NCI-H345 treated with DMSO at 0.1 percent for 48 hours (cell line): ENCODE measurements around the gene LBX2.

Source experiments
- DNase-seq: peaks from one replicate; lab custom pipeline; 2025; ENCODE audit not compliant: unreplicated experiment; lab: John Stamatoyannopoulos, UW

Gene LBX2

GRCh38 chr2:74505448-74506246 is 6.2 kb upstream of the LBX2 start:
- no peak for DNase-seq

- DNase-seq = no peak
These were observed 5.2 kb upstream of the LBX2 start for GRCh38 chr2:74504591-74504990.

GRCh38 chr2:74503506-74504475 is 4.4 kb upstream of the LBX2 start:
- DNase-seq = no peak

GRCh38 chr2:74502720-74503505 is 3.5 kb upstream of the LBX2 start:
- no peak for DNase-seq

DNA sequence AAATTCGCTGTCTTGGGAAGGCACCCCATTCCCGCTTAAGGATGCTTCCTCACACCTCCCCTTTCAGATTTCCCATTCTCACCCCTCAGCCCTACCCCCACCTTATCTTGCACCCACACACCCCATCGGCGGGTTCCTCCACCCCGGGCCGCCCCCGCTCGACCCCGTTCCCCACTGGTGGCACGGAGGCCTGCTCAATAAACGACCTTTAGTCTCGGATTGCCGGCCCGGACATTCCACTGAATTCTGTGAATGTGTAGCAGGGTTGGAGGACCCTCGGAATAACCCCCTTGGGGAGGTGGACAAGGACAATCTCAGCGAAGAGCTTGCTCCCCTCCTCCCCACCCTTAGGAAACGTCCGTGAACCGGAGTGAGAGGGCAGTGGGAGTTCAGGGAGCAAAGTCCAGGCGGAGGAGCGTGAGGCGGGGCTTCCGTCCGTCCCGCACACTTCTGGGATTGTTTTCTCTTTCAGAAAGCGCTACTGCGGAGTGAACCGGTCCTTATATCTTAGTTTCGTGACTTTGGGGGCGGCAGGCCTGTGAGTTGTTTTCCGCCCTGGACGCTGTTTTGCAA is 2.8 kb upstream of the LBX2 start:
- DNase-seq = no peak

DNA sequence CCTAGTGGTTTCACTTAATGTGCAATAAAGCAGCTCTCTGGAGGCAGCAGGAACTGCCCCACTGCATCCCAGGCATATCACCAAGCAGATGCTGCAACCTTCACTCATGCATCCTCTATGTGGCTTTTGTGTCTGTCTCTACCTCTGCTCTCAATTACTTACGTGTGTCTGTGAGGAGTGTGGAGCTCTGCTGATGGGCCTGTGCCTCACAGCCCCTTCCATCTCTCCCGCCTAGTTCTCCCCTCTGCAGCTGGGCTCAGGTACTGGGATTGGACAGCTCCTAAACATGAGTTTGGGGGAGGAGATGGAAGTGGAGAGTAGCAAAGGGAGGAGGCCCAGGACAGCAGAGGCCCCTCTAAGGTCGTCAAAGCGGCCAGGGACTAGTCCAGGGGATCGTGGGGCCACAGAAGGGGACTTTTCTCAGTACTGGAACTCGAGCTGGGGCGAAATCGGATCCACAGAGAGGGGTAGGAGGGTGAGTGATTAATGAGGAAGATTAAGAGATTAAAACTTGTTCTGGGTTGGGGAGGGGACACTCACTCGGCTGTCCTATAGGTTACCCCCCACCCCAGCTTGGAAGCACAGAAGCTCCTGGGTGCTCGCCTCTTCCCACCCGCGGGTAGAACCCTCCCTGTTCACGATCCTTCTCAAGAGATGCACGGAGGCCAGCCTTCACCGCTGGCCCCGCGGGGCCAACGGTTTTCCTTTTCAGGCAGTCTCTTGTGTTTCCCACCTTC is 2.1 kb upstream of the LBX2 start:
- DNase-seq = no peak

- DNase-seq = no peak
These were observed 1.2 kb upstream of the LBX2 start for GRCh38 chr2:74500578-74500946.

GRCh38 chr2:74499940-74500577 is 656 bp upstream of the LBX2 start:
- DNase-seq = no peak

DNA sequence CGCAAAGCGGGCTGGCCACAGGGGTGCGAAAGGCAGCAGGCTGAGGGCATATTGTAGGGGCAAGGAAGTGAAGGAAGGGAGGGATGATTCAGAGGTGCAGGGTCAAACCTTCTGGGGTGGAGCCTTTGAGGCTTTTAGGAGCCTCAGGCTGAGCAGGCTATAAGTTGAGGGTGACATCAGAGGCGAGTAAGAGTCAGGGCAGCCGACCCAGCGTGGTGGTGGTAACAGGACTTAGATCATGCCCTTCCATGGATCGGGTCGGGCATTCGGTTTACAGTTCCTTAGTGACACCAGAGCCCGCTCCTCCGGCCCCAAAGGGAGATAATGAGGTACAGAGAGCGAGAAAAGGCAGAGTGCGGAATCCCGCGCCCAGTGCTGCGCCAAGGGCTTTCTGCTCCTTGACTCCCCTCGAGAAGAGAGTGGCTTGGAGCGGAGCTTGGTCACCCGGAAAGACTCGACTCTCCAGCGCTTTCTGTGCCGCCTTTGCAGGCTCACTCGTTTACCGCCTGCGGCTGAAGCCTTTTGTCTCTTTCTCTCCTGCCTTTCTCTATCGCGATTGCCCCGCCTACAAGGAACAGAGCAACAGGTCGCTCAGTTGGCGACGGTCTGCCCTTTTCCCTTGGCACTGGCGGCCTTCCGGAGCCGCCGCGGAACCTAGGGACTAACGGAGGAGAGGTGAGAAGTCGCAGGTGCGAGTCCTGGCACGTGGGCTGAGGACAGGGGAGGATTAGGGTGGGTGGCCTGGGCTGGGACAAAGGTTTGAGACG is 720 bp downstream of the LBX2 start:
- DNase-seq = no peak

DNA sequence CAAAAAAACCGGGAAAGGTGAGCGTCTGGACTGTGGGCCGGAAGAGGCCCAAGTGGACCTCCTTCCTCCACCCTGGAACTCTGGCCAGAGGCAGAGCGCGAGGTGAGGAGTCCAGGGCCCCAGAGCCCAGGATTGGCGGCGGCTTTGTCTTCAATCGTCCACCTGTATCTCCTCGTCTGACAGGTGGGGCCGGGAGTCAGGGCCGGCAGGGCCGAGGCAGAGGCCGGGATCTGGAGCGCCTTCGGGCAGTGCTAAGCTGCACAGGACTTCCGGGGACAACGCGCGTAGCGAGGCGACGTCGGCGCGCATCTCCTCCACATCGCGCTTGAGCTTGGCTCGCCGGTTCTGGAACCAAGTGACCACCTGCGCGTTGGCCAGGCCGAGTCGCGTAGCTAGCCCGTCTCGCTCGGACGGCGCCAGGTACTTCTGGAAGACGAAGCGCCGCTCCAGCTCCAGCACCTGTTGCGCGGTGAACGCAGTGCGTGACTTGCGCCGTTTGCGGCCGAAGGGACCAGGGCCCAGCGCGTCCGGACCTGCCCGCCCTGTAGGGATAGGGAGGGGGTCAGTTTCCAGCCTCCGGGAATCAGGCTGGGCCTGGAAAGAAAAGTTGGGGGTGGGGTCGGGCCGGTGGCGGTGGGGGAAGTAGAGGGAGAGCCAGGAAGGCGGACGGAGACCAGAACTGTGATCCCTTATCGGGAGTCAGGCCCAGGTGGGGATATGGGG is 1.5 kb downstream of the LBX2 start:
- no peak for DNase-seq

DNA sequence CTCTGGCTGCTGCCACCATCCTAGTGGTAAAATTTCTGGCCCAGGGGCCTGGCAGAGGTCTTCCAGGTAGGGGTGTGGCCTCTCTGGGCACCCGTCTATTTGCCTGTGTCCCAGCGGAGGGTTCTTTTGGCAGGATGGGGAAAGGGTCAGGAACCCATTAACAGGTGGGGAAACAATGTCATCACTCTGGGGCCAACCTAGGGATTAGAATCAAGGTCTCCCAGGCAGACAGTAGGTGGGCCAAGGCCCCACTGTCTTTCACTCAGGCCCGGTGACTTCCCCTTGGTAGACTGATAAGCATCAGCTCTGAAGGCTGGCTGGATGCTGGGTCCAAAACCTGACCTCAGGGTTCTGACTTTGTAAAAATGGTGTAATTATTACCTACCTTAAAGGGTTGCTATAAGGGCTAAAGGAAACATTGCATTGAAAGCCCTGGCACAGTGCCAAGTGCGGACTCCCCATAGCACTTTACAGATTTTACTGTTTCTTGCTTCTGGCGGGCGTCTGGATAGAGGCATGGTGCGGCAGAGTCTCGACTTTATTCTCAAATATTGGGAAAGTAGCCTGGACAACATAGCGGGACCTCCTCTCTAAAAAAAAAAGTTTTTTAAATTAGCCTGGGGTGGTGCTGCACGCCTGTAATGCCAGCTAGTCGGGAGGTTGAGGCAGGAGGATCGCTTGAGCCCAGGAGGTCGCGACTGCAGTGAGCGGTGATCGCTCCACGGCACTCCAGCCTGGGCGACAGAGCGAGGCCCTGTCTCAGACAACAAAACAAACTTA is 2.2 kb downstream of the LBX2 start:
- no peak for DNase-seq

DNA sequence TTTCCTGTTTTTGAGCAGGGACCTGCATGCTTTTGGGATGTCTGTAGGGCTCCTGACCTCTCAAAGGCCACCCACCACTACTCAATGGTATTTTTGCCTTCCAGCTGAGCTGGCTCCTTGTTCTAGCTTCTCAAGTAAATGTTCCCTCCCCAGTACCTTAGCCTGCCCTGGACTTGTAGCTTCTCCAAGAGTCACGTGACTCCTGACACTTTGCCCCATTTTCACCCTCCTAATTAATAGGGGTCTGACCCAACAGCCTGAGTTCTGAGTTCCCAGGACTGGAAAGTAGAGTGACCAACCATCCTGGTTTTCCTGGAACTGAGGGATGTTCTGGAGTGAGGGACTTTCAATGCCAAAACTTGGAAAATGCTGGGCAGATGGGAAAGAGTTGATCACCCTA is 4.0 kb downstream of the LBX2 start:
- DNase-seq = no peak

DNA sequence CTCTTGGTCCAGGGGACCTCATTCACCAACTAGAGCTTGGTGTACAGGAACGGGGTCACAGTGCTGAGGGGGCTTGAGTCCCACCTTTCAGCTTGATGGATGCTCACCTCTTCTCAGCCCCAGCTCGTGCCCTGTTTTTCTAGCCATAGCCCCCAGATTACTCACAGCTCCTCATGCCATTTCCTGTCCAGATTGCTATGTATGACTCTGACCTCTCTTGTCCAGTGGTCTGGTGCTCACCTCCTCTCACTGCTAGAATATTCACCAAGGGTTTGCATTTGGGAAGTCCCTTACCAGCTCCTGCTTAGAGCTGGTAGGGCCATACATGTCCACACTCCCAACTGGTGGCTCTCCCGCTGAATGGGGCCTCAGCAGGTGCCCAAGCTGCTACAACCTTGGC is 5.9 kb downstream of the LBX2 start:
- no peak for DNase-seq

- DNase-seq = no peak
These were observed 7.5 kb downstream of the LBX2 start for GRCh38 chr2:74491648-74492544.

GRCh38 chr2:74489906-74490305 is 9.5 kb downstream of the LBX2 start:
- DNase-seq = no peak

DNA sequence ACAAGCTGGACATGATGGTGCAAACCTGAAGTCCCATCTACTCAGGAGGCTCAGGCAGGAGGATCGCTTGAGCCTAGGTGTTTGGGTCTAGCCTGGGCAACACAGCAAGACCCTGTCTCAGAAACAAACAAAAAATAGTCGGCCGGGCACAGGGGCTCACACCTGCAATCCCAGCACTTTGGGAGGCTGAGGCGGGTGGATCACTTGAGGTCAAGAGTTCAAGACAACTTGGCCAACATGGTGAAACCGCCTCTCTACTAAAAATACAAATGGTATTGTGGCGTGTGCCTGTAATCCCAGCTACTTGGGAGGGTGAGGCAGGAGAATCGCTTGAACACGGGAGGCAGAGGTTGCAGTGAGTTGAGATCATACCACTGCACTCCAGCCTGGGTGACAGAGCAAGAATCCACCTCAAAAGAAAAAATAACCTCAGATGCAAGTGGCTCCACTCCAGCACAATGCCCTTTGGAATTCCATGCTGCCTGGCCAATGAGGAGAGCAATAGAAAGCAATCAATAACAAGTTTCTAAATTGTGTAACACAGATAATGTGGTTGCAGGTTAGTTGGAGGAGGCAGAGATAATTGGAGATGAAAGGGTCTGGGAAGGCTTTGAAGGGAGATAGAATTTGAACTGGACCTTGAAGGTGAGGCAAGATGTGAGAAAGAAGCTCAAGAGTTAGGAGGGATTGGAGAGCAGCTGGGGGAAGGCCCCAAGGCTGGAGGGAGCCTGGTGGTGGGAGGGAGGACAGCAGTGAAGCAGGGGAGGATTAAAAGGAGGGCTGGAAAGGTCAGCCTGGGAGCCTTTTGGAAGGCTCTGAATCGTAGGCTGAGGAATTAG is 10.5 kb downstream of the LBX2 start:
- DNase-seq = no peak
